ENCODE results near the gene IMPG2.

- no peak for TF ChIP-seq CTCF (IDR thresholded peaks at IDR 0.05; ENCODE audit: borderline replicate concordance, extremely low read depth, low read length, poor library complexity, severe bottlenecking)
- TF ChIP-seq EZH2 (IDR thresholded peaks at IDR 0.05; ENCODE audit: borderline replicate concordance, low read depth, low read length, severe bottlenecking), result no peak
Measured at GRCh38 chr3:101319531-101319930, 844 bp downstream of the IMPG2 start.

All from DND-41 (cell line).